Effector memory CD8-positive, alpha-beta T cell (primary cell): ENCODE results near the gene FYCO1.

Experiments used
- ATAC-seq: fragments of 150-1000 bp; cut with Tn5 transposase; replicated peaks from 2 replicates; pipeline ENCODE4 v1.10.0; 2021; ENCODE audit warnings: mild to moderate bottlenecking, moderate library complexity
- DNase-seq, 3 experiments: peaks; one replicate each; pipeline ENCODE4 v3.0.0; 2021
- H3K27ac Mint-ChIP-seq, 2 donors: one replicate each; pipeline ENCODE4 v1.8.0; 2022; ENCODE audit warnings: mild to moderate bottlenecking in 2 of 2, mixed read lengths in 2 of 2, moderate library complexity in 2 of 2
- H3K27me3 Mint-ChIP-seq, 2 donors: one replicate each; pipeline ENCODE4 v1.8.0; 2022; ENCODE audit warnings: mixed read lengths in 2 of 2
- H3K36me3 Mint-ChIP-seq: one replicate; pipeline ENCODE4 v1.8.0; 2022; ENCODE audit warnings: mild to moderate bottlenecking, moderate library complexity, mixed read lengths; ENCODE audit not compliant: insufficient read depth
- H3K4me1 Mint-ChIP-seq, 2 donors: one replicate each; pipeline ENCODE4 v1.8.0; 2022; ENCODE audit warnings: low read depth in 2 of 2, mixed read lengths in 2 of 2
- H3K4me3 Mint-ChIP-seq, 2 donors: one replicate each; pipeline ENCODE4 v1.8.0; 2022; ENCODE audit warnings: mild to moderate bottlenecking in 2 of 2, mixed read lengths in 2 of 2, moderate library complexity in 2 of 2
- H3K9me3 Mint-ChIP-seq, 2 donors: one replicate each; pipeline ENCODE4 v1.8.0; 2022; ENCODE audit warnings: mixed read lengths in 2 of 2

Gene FYCO1

DNA sequence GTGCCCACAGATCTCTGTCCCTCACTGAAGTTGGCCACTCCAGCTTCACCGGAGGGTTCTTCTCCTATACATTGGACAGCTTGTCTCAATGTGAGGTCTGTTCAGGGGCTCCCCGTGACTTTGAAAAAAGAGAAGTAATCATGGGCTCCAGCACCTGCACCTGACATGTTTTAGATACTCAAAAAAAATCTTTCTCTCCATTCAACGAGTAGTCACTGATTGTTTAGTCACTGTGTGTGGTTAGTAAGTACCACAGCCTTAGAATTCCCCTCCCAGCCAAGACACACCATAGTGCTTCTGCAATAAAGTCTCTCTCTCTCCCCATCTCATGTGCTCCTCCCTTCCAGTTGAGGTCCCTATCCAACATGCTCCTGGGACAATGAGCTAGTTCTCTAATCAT is 90.7 kb downstream of the FYCO1 start:
- no peak overlapping the region for H3K4me3 Mint-ChIP-seq
- DNase-seq (no peak), ATAC-seq (peak; percentile 39)
- H3K27ac Mint-ChIP-seq, result no peak overlapping the region
- H3K9me3 Mint-ChIP-seq, result no peaks in the 10 kb centered on the region
- no peaks in the 10 kb centered on the region for H3K27me3 Mint-ChIP-seq
- peaks cover 7% of the 10 kb centered on the region for H3K36me3 Mint-ChIP-seq
- H3K4me1 Mint-ChIP-seq, result peaks cover 26 to 38% of the 10 kb centered on the region in 2 donors

DNA sequence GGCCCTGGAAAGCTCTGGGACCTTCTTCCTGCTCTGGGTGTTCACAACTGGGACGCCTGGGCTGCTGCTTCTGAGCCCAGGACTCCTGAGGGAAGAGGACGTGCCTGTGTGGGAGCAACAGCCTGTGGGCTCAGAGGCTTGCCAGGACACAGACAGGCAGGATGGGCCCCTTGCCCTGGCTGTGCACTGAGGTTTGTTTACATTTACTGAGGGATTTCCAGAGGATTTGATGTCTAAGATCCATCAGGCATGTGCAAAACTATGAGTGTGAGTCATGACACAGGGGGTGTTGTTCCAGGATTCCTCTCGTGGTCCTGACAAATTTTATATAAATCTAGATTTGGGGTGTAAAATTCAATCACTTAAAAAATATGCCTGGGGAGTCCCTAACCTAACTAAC is 98.7 kb downstream of the FYCO1 start:
- Mint-ChIP-seq H3K36me3 (peaks cover 7% of the 10 kb centered on the region), H3K4me3 (no peak overlapping the region), H3K9me3 (no peaks in the 10 kb centered on the region), H3K27ac (no peak overlapping the region), H3K27me3 (peaks cover 0 to 11% of the 10 kb centered on the region in 2 donors), H3K4me1 (peaks cover 3 to 12% of the 10 kb centered on the region in 2 donors)
- ATAC-seq, result no peak
- DNase-seq, result no peak

GRCh38 chr3:45895686-45896468 is 99.7 kb downstream of the FYCO1 start:
- H3K4me3 Mint-ChIP-seq, result no peak overlapping the region
- peaks cover 5 to 16% of the 10 kb centered on the region in 2 donors for H3K27me3 Mint-ChIP-seq
- H3K4me1 Mint-ChIP-seq, result peaks cover 6 to 9% of the 10 kb centered on the region in 2 donors

DNA sequence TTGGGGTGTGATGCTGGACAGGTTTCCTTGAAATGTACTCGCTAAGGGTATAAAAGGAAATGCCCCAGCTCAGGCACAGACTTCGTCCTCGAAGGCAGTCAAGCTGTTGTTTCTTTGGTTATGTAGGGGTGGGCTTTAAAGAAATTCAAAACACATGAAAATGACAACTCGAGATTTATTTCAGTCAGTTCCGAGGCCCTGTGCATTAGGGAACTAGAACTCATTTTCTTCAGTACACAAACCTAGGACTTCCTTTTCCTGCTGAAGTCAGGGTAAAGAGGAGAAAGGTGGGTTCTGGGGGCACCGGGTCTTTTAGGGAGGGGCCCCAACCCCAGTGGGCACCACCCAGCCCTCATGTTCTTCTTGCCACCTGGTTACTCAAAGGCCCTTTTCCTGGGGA is 101.6 kb downstream of the FYCO1 start:
- peaks cover 5 to 20% of the 10 kb centered on the region in 2 donors for H3K27me3 Mint-ChIP-seq
- H3K27ac Mint-ChIP-seq, result no peak overlapping the region
- H3K4me3 Mint-ChIP-seq, result no peak overlapping the region

More at GRCh38 chr3:45895686-45896468, 99.7 kb downstream of the FYCO1 start:
- no peak overlapping the region for H3K27ac Mint-ChIP-seq
- no peaks in the 10 kb centered on the region for H3K9me3 Mint-ChIP-seq
- peaks cover 7% of the 10 kb centered on the region for H3K36me3 Mint-ChIP-seq
- DNase-seq, result no peak
- no peak for ATAC-seq

DNA sequence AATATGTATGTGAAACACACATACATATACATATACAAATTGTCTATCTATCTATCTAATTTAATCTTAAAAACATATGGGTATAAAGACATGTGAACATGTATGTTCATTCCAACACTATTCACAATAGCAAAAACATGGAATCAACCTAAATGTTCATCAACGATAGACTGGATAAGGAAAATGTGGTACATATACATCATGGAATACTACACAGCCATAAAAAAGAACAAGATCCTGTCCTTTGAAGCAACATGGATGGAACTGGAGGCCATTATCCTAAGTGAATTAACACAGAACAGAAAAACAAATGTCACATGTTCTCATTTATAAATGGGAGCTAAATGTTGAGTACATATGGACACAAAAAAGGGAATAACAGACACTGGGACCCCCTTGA is 103.5 kb downstream of the FYCO1 start:
- H3K9me3 Mint-ChIP-seq, result no peaks in the 10 kb centered on the region
- peaks cover 5 to 10% of the 10 kb centered on the region in 2 donors for H3K27me3 Mint-ChIP-seq
- no peaks in the 10 kb centered on the region for H3K36me3 Mint-ChIP-seq
- H3K4me3 Mint-ChIP-seq, result no peak overlapping the region
- ATAC-seq (no peak), DNase-seq (no peak)
- no peak overlapping the region for H3K27ac Mint-ChIP-seq
- peaks cover 2 to 3% of the 10 kb centered on the region in 2 donors for H3K4me1 Mint-ChIP-seq

More for the DNA sequence above, 101.6 kb downstream of the FYCO1 start:
- no peak for DNase-seq
- ATAC-seq, result no peak
- Mint-ChIP-seq H3K36me3 (peaks cover 7% of the 10 kb centered on the region), H3K4me1 (peaks cover 6 to 9% of the 10 kb centered on the region in 2 donors), H3K9me3 (no peaks in the 10 kb centered on the region)

DNA sequence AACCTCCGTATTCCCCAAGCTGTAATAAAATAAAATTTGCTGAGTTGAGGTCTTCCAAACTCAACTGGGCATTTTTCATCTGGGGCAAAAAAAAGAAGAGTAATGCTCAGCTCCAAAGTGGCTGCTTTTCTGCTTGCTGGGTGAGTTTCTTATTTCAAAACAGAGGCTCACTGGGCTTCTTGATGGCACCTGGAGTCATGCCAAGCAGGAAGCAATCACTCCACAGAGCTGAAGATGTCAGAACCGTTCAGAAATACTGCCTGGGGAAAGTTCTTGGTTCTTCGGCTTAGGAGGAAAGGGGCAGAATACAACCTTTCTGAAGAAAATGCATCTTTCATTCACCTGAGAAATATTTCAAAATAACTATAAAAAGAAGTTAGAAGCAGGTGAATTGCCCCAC is 105.2 kb downstream of the FYCO1 start:
- no peak for DNase-seq
- Mint-ChIP-seq H3K36me3 (no peaks in the 10 kb centered on the region), H3K9me3 (no peaks in the 10 kb centered on the region), H3K4me1 (peaks cover 2 to 3% of the 10 kb centered on the region in 2 donors), H3K27me3 (peaks cover 9 to 10% of the 10 kb centered on the region in 2 donors), H3K27ac (no peak overlapping the region), H3K4me3 (peak overlapping the region in 1 of 2 donors; percentile 37)
- no peak for ATAC-seq

- H3K36me3 Mint-ChIP-seq, result no peaks in the 10 kb centered on the region
- peaks cover 17 to 19% of the 10 kb centered on the region in 2 donors for H3K27me3 Mint-ChIP-seq
- peaks cover 3 to 4% of the 10 kb centered on the region in 2 donors for H3K4me1 Mint-ChIP-seq
- no peak for DNase-seq
- no peak overlapping the region for H3K27ac Mint-ChIP-seq
- no peaks in the 10 kb centered on the region for H3K9me3 Mint-ChIP-seq
- ATAC-seq, result no peak
- peak overlapping the region in 1 of 2 donors; percentile 5 for H3K4me3 Mint-ChIP-seq
Observed at GRCh38 chr3:45889337-45889736, 106.3 kb downstream of the FYCO1 start.

DNA sequence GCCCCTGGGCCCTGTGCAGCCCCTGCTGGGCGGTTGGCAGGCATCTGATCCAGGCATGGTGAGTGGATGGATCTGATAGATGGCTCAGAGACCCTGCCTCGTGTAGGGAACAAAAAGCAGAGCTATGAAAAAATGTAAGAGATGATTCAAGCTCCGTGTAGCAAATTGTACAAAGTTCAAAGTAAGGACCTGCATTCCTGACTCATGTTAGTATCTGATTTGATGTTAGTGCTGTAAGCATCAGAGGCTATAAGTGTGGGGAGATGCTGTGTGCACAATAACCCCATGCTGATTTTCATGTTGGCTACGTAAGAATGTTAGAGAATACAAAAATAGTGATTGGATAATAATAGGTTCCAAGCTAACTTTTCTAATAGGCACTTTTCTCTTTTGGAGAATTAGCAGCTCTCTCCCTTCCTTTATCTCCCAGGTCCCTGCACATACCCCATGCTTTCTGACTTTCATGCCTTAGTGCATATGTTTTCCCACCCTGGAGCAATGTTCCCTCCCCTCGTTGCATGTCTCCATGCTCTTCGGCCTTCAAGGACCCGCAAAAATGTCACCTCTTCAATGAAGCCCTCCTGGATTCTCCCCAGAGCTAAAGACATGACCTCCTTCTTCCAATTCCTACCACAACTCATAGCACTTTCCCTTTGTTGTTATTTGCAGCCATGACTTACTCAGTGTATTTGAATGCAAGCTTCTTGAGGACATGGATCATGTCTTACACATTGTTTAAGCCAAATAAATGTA is 107.7 kb downstream of the FYCO1 start:
- Mint-ChIP-seq H3K36me3 (no peaks in the 10 kb centered on the region), H3K9me3 (no peaks in the 10 kb centered on the region), H3K27me3 (peaks cover 26 to 31% of the 10 kb centered on the region in 2 donors), H3K4me3 (peak overlapping the region; percentile 0 to 37), H3K4me1 (peaks cover 3 to 4% of the 10 kb centered on the region in 2 donors), H3K27ac (no peak overlapping the region)
- DNase-seq, result no peak
- ATAC-seq, result no peak

GRCh38 chr3:45887285-45887684 is 108.3 kb downstream of the FYCO1 start:
- Mint-ChIP-seq H3K27me3 (peaks cover 26 to 31% of the 10 kb centered on the region in 2 donors), H3K27ac (no peak overlapping the region), H3K36me3 (no peaks in the 10 kb centered on the region), H3K9me3 (no peaks in the 10 kb centered on the region), H3K4me1 (peaks cover 2 to 3% of the 10 kb centered on the region in 2 donors), H3K4me3 (peak overlapping the region; percentile 0 to 37)
- no peak for ATAC-seq
- DNase-seq, result no peak

DNA sequence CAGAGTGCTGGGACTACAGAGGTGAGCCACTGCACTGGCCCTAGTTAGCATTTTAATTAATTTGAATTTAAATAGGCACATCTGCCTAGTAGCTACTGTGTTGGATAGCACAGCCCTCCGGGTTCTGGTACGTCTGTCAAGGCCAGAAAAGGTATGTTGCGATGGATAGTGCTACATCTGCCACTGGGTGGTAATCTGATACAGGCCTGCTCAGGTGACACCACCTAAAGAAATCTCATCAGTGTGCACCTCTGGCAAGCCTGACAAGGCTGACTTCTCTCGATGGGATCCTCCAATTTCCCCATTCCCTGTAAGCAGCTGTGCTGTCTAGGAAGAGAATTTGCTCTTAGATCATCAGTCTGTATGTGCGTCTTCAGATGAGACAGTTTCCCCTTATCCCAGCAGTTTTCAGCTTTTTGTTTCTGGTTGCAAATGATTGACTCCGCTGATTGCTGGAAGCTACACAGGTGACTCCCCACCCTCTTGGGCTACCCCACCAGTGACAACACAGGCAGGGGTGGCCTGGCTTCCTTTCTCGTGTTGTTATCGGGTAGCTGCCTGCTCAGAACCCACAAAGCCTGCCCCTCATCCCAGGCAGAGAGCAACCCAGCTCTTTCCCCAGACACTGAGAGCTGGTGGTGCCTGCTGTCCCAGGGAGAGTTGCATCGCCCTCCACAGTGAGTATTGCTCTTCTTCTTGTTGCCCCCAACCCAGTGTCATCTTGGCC is 109.5 kb downstream of the FYCO1 start, which contains the start of gene CCR9:
TSS of gene CCR9 (plus strand) at position 565 of the 727 bp plus-strand sequence. CDS start 8,391 bp downstream, outside the sequence.
- H3K36me3 Mint-ChIP-seq, result peaks cover 3% of the 10 kb centered on the region
- no peak within 1 kb of the TSS for H3K27ac Mint-ChIP-seq
- H3K27me3 Mint-ChIP-seq, result peaks cover 21 to 28% of the 10 kb centered on the region in 2 donors
- no peak for DNase-seq
- H3K4me1 Mint-ChIP-seq, result peaks cover 7 to 8% of the 10 kb centered on the region in 2 donors
- H3K9me3 Mint-ChIP-seq, result no peaks in the 10 kb centered on the region
- ATAC-seq, result peak; percentile 63
- H3K4me3 Mint-ChIP-seq, result peak within 1 kb of the TSS; percentile 0 to 37

DNA sequence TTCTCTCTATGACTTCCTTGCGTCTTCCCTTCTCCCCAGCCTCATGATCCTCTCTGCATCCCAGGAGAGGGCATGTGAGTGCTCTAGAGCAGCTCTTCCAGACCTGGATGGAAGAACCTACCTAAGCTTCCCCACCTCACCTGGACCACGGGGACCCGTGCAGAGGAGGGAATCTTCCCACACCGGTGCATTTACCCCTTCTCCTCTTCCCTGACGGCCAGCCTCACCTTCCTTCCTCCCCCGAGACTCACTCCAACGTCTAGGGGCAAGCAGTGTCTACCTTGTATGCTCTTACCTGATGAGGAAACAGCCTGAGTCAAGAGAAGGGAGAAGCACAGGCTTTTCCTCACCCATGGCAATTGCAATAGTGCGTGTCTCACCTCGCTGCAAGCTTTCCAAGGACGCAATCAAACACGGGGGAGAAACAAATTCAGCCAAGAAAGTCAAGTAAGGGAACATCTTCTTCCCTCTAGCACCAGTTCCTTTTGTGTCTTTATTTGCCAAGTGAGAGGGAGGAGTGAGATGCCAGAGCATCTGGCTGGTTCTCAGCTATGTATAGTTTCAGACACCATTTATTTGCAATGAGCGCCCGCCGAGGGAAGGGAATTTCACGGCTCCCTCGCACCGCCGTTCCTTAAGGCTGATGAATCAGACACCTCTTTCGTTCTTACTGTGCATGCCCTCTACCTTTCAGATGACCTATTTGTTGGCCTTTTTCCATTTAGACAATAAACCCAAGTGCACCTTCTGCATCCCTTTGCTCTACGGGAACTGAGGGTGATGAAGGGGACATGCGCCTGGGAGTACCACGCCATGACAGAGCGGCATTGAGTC is 111.0 kb downstream of the FYCO1 start:
- H3K4me1 Mint-ChIP-seq, result peaks cover 15 to 16% of the 10 kb centered on the region in 2 donors
- DNase-seq (no peak), ATAC-seq (no peak)
- H3K9me3 Mint-ChIP-seq, result no peaks in the 10 kb centered on the region
- peaks cover 21 to 22% of the 10 kb centered on the region in 2 donors for H3K27me3 Mint-ChIP-seq
- H3K4me3 Mint-ChIP-seq, result peak overlapping the region; percentile 15 to 19
- peak overlapping the region in 1 of 2 donors; percentile 13 for H3K27ac Mint-ChIP-seq
- peaks cover 4% of the 10 kb centered on the region for H3K36me3 Mint-ChIP-seq
